Measurements from ENCODE around the gene USP37.
"Not testable (repeated sequence)": the region's sequence is repeated elsewhere in the genome, so short reads cannot be mapped to it uniquely, and the experiment has no call there.

The USP37 gene

DNA sequence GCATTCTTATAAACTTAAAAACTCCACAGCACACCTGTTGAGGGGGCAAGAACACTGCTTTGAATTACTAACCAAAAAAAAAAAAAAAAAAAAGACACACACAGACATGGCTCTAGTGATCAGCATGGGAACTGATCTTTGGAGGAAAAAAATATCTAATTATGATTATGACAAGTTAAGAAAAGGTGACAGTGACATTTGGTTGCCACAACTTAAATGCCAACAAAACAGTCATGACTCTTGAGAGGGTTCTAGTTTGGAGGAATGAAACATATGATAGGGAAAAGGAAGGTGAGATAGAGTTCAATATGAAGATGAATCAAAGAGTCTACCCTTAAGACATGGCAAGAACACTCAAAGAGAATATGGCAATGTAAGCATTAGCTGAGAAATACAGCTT lies 20.6 kb downstream of the USP37 start:
- no peak for DNase-seq

DNA sequence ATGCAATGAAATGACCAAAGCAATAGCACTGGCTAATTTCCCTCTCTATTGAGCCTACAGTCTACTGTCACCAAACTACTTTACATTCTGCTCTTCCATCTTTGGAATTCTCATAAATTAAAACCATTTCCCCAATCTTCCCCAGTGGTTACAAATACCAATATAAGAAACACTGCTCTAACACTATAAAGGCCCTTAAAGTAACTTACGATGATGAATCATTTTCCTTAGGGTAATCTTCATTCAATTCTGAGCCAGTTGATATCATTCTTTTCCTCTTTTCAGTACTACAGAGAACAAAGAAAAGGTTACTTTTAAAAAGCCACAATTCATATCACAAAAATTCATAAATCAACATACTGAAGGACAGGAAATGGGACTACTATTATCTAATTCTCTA lies 22.1 kb downstream of the USP37 start:
- DNase-seq, result no peak

DNA sequence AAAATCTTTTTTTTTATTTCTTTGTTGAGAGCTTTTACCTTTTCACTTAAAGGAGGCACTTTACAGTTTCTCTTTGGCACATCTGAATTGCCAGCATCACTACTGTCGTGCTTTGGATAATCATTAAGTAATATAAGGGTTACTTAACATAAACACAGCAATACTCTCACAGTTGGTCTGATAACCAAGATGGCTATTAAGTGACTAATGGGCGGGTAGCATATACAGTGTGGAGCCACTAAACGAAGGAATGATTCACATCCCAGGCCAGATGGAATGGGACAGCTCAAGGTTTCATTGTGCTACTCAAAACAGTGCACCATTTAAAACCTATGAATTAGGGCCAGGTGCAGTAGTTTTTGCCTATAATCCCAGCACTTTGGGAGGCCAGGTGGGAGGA lies 28.1 kb downstream of the USP37 start:
- DNase-seq, result no peak

DNA sequence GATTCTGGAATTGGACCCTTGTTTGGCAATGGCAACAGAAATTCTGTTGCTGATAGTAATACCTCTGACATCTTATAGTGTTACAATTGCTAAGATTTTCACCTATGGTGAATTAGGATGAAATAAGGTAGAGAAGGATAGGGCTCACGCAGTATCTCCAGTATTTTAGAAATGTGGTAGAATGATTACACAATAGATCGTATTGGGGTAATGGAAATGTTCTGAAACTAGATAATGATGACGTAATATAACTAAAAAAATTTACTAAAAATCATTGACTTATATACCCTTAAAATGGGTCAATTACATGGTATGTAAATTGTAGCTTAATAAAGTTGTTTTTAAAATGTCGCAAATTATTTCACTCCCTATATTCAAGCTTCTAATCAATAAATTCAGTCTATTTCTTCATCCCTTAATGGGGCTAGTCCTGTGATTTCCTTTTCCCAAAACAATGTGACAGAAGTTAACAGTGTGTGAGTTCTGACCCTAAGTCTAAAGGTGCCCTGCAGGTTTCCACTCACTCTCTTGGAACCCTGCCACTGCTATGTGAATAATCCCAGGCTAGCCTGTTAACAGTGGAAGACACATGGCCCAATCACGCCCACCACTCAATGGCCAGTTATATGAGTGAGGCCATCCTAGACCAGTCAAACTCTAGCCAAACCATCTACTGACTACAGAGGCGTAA lies 31.2 kb downstream of the USP37 start:
- no peak for DNase-seq

DNA sequence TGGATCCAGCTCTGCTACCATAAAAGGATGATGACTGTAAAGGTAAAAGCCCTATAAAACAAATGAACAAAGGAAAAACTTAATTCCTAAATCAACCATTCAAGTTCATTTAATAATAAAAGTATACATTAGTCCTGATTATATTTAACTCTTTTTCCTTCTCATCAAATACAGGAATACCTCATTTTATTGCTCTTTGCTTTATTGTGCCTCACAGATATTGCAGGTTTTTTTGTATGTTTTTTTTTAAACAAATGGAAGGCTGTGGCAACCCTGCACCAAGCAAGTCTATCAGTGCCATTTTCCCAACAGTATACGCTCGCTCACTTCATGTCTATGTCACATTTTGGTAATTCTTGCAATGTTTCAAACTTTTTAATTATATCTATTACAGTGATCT lies 38.2 kb downstream of the USP37 start:
- no peak for DNase-seq

DNA sequence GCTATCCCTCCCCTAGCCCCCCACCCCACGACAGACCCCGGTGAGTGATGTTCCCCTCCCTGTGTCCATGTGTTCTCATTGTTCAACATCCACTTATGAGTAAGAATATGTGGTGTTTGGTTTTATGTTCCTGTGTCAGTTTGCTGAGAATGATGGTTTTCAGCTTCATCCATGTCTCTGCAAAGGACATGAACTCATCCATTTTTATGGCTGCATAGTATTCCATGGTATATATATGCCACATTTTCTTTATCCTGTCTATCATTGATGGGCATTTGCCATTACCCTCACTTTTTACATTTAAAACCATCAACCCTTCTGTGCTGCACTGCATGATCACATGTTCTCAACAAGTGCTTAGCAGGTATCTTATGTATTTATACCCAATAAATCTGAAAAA lies 39.7 kb downstream of the USP37 start:
- DNase-seq, result not testable (repeated sequence)

DNA sequence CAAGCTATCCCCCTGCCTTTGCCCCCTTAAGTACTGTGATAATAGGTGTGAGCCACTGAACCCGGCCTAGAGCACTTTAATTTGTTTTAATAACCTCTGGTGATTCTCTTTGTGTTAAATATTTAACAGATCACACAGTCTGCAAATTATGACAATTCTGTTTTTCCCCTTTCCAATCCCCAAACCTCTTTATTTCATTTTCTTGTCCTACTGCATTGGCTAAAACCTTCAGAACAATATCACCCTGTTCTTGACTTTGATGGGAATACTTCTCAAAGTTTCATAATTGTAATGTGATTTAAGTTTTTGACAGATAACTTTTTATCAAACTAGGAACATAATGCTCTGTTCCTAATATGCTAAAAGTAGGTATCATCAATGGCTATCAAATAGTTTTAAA lies 44.5 kb downstream of the USP37 start:
- DNase-seq, result no peak

DNA sequence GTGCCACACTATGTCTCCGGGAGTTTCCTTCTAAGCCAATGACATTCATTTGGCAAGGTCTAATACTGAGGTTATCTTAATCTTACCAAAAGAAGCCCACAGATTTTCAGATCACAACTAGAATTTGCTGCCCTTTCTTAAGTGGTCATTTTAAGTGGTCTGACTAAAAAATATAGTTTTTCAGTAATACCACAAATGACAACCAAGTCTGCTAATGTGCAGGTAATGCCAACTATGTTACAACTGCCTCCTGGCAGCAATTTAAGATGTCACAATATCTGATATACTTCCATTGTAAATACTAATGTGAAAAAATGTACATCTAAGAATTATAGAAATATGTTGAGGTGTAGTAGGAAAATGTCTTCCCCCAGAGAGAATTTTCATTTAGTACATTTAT lies 49.3 kb downstream of the USP37 start:
- DNase-seq, result no peak

DNA sequence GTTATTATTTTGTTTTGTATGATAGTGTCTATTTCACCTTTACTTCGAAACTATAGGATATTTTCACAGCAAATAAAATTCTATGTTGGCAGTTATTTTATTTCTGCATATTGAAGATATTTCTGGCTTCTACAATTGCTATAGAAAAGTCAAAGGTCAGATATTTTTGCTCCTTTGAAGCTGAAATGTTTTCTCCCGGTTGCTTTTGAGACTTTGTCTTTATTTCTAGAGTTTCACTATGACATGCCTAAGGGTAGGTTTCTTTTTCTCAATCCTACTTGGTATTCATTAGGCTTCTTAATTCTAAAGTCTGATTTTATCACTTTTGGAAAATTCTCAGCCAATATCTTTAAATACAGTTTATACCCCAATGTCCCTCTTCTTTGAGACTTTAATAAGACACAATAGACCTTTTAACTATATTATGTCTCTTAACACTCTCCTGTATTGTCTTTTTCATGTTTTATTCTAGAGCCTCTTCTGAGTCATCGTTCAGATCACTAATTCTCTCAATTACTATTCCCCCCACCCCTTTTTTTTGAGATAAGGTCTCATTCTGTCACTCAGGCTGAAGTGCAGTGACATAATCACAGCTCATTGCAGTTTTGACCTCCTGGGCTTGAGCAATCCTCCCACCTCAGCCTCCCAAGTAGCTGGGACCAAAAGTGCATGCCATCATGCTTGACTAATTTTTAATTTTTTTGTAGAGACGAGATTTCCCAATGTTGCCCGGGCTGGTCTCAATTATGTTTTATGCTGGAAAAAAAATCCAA lies 50.5 kb downstream of the USP37 start:
- no peak for DNase-seq

DNA sequence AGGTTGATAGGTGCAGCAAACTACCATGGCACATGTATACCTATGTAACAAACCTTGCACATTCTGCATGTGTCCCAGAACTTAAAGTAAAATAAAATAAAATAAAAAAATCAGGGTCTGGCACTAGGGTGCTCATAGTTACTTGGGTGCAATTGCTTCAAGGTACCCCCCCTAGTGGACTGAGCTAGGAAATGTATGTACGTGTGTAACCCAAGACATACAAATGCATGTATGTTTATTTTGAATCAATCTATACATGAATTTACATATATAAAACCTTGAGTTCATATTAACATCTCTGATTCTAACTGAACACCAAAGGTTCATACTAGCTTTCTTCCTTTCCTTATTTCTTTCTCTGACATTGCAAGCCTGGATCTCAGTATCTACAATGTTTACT lies 51.5 kb downstream of the USP37 start:
- peak; percentile 30 for DNase-seq

DNA sequence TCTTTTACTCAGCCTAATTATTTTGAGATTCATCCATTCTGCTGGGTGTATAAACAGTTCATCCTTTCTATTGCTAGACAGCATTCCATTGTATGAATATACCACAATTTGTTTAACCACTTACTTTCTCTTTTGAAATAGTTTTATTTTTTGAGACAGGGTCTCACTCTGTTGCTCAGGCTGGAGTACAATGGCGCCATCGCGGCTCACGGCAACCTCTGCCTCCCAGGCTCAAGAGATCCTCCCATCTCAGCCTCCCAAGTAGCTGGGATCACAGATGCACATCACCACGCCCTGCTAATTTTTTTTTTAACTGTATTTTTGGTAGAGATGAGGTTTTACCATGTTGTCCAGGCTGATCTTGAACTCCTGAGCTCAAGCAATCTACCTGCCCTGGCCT lies 54.5 kb downstream of the USP37 start:
- no peak for DNase-seq

DNA sequence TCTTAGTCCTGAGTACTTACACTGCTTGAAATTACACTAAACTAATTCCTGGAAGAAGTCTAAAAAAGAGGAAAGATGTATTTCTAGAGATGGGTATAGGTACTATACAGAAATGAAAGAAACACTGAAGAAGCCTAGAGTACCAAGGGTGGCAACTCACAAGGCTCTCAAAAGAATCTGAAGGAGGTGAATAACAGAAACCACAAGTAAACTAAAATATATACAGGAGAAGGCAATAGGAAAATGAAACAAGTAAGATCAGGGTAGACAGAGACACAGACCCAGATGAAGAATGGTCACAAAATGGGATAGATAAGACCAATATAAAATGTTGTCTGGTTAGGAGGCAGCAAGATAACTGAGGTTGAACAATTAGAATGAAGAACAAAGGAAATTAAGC lies 59.9 kb downstream of the USP37 start:
- no peak for DNase-seq

DNA sequence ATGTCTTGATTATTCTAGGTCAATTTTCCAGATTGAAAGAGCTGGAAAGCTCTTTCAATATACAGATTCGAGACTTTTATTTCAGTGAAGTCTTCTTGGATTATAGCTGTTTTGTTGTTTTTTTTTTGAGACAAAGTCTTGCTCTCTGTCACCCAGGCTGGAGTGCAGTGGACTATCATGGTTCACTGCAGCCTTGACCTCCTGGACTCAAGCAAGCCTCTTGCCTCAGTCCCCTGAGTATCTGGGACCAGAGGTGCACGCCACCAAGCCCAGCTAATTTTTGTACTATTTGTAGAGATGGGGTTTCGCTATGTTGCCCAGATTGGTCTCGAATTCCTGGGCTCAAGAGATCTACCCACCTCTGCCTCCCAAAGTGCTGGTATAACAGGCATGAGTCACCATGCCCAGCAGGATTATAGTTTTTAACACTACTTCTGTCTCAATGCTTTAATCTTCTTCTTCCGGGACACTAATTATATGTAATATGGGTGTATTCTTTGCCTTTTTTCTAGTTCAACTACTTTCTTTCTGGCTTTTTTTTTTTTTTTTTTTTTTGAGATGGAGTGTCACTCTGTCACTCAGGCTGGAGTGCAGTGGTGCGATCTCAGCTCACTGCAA lies 62.3 kb downstream of the USP37 start:
- no peak for DNase-seq

DNA sequence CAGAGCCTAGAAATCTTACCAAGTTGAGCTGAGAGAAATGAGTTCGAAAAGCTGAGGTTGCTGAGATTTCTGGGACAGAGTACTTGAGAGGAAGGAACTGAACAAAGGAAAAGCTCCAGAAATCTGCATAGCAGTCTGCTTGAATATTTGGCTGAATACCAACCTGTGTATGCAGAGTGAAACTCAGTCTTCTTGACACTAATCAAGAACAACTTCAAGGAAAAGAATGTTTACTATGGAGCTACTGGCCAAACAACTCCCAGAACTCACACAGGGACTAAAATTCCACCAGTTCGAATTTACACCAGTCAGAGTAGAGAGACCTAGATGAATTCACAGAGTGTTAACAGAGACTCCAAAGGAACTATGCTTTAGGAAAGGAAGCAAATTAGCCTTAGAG lies 66.5 kb downstream of the USP37 start:
- no peak for DNase-seq

DNA sequence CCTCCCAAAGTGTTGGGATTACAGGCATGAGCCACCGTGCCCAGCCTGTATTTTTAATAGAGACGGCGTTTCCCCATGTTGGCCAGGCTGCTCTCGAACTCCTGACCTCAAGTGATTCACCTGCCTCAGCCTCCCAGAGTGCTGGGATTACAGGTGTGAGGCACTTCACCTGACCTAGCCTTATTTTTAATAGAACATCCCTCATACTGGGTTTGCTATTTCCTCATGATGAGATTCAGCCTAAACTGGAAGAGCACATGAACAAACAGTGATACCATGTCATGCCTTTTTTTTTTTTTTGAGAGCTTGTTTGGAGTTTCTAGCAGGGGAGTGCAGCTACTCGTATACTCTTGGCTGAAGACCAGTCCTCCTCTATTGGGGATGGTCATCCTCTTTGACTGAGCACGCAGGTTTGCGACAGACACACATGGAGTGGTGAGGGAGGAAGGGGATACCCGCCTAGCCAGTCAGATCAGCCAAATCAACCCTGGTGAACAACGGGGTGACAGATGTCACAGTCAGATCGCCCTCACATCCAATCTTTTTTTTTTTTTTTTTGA lies 67.6 kb downstream of the USP37 start:
- no peak for DNase-seq

DNA sequence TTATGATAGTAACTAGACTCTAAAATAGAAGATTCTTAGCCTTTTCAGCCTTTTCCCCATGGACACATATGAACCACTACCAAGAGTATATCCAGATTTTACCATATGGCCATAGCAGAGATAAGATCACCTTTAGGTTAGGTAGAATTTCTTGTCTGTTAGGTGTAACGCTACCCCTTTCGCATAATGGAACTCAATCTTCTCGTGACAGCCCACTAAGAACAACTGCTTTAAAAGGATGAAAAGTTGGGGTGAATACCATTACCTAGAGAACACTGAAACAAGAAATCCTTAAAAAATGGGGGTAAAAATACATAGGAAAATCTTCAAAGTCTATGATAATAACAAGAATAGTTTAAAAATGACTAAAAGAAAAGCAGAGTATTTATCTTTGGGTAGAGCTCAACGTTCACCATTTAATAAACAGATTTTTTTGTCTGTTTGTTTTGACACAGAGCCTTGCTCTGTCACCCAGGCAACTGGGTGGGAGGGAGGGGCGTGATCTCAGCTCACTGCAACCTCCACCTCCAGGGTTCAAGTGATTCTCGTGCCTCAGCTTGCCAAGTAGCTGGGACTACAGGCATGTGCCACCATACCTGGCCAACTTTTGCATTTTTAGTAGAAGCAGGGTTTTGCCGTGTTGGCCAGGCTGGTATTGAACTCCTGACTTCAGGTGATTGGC lies 82.0 kb downstream of the USP37 start:
- no peak for DNase-seq

DNA sequence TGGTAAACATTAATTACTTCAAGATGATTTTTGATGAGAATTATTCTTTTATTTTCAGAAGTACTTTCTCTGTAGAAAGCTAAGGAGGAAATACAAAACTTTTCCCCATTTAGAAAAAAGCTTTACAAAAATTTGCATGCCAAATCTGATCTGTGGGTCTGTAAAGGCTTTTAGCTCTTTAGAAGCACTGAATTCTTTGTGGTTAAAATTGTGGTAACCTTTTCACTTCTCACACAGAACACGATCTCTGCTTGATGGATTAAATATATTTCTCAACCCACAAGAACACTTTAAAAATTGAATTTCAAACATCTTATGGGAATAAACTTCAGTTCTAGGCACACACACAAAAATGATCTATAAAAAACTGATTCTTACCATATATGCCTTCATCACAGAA lies 85.5 kb downstream of the USP37 start:
- DNase-seq, result no peak

DNA sequence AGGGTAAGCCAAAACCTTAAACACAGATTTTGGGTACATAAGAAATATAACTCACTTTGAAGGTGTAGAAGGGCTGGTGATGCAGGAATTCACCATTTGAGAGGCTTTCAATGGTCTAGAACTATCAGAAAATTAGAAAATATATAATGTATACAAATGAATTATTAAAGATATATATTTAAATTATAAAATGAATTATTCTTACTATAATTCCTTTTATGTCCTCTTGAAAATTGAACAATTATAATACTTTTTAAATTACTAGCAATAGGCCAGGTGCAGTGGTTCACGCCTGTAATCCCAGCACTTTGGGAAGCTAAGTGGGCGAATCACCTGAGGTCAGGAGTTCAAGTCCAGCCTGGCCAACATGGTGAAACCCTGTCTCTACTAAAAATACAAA lies 88.6 kb downstream of the USP37 start:
- DNase-seq, result no peak

DNA sequence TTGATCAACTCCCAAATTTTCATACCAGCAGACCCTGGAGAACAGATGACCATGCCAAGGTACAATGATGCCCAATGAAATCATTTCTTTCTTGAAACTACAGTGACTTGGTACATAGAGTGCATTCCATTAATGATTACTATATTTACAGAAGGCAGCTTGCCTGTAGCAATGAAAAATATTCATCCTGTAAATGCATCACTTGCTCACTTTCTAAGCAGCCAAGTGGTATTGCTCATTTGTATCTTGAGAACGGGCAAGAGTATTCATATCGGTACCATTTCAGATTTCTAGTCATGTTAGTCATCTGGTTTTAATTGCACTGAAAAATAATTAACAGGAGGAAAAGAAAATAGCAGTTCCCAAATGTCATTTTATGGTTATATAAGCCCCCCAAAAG lies 89.6 kb downstream of the USP37 start:
- DNase-seq, result no peak

DNA sequence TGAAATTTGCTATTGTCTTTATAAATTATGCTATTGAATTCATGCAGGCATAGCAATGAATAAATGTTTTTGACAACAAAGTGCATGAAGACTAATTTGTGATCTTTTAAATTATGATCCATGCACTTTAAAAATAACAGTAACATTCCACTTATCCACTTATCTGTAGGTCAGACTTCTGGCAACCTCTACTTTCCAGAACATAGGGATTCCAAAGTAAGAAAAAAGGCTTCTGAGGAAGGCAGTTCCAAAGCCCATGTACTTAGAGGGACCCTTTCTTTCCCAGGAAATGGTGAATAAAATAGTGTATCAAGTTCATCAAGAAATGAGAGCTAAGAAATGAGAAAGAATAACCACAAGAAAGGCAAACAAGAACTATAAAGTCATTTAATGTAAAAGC lies 90.9 kb downstream of the USP37 start:
- DNase-seq, result no peak

DNA sequence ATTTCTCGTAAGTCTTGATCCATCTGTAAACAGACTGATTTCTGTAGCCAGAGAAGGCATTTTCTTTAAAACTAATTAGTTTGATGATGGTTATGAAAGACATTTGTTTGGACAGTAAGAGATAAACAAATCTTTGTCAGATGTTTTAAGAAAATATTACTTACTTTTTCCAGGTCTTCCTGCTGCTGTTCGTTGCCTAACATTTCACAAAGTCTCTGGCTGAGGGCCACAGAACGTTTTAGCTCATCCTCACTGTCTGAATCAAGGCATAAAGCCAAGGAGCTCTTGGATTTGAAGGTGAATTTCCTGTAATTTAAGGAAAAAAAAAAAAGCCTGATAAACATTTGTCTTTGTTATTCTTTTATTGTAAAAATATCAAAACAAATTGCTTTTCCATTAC lies 91.5 kb downstream of the USP37 start:
- no peak for DNase-seq

DNA sequence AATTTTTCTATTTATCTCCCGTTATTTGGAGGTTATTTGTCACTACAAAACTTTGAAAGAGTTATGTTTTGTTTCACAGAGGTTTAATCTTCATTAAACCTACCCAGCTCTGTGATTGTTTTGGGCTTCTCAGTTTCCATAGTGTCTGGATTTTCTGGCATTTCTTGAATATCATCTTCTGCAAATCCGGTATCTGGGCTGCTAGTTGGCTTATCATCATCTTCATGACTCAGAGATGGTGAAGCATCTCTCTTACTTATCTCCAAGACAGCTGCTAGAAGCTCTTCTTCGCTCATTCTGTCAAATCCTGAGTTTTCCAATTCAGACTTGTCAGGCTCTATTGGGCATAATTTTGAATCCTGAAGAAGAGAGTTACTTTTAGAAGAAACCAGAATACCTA lies 93.6 kb downstream of the USP37 start:
- no peak for DNase-seq

DNA sequence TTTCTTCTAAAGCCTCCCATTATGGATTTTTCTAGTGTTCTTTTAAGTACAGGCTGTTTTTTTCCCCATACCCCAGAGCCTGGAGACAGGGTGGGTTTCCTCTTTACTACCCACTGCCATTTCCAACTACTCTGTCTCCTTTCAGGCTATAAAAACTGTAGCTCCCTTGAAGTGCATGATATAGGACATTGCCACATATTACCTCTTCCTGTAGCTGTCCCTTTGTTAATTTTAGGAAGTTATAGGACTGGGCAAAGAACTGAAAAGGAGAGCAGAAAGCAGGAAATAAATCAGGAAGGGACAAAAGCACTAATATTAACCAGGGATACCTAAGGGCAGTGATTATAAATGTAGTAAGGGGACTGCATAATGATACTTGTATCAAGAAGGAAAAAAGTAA lies 95.2 kb downstream of the USP37 start:
- DNase-seq, result no peak

DNA sequence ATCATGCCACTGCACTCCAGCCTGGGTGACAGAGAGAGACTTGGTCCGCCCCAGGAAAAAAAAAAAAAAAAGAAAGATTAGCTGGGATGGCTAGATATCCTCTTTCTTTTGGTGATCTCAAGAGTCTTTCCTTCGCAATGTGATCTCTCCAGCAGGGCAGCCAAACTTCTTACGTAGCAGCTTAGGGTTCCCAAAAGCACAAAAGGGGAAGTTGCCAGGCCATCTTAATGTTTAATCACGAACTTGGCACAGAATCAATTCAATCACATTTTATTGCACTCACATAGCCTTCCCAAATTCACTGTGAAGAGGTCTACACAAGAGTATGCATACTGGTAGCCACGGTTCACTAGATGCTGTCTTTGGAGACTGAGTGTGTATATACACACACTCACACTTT lies 96.2 kb downstream of the USP37 start:
- no peak for DNase-seq
